AG04450 (cell line): ENCODE results near the gene LRCH1. TPM values are rescaled to one million over a fixed set of nuclear protein-coding genes. Genes with fewer than 3 reads are reported as not detected.

Experiments
- CTCF ChIA-PET: fragments of 300-600, 350-600 bp; formaldehyde crosslinking; extraction: SDS; loops from one replicate; lab custom pipeline; 2022; ENCODE audit warnings: antibody characterized with exemption, inconsistent platforms; lab: Charles Lee
- POLR2A ChIA-PET: fragments of 350-600 bp; formaldehyde crosslinking; extraction: SDS; loops from one replicate; lab custom pipeline; 2021; ENCODE audit warnings: antibody characterized with exemption, inconsistent platforms; lab: Yijun Ruan, JAX
- DNase-seq: peaks from one replicate; pipeline ENCODE4 v3.0.0-alpha.2; 2011; ENCODE audit warnings: low read depth, low spot score
- H3K27ac ChIP-seq: one replicate; pipeline ENCODE4 v1.5.1; 2012; ENCODE audit warnings: low read depth, low read length, control low read depth
- H3K27me3 ChIP-seq: one replicate; pipeline ENCODE4 v1.6.0; 2012; ENCODE audit warnings: low read length; ENCODE audit not compliant: control insufficient read depth, insufficient read depth
- H3K4me3 ChIP-seq: 2 replicates; pipeline ENCODE4 v1.5.1; 2011; ENCODE audit warnings: mild to moderate bottlenecking, low read depth, low read length, control low read depth
- H3K9me3 ChIP-seq: 2 replicates; pipeline ENCODE4 v1.5.1; 2012; ENCODE audit warnings: low read length; ENCODE audit not compliant: control insufficient read depth, insufficient read depth
- polyA plus RNA-seq: library from polyadenylated mRNA; depleted of rRNA; stranded (reverse); fragments of >200 nt; gene quantifications from 2 replicates; pipeline ENCODE4 v1.2.3, GENCODE V29; 2011
- TF ChIP-seq, protein P1 (sequence below): IDR thresholded peaks from 2 replicates; pipeline ENCODE4 v1.5.1; 2011; ENCODE audit warnings: low read depth, low read length, control low read depth, inconsistent platforms

Gene LRCH1
- polyA plus RNA-seq, 1 experiment = 17.4 TPM

- Histone ChIP-seq H3K27ac (no peak overlapping the region), H3K4me3 (no peak overlapping the region), H3K27me3 (no peaks in the 10 kb centered on the region), H3K9me3 (no peaks in the 10 kb centered on the region)
- TF ChIP-seq, protein P1, sequence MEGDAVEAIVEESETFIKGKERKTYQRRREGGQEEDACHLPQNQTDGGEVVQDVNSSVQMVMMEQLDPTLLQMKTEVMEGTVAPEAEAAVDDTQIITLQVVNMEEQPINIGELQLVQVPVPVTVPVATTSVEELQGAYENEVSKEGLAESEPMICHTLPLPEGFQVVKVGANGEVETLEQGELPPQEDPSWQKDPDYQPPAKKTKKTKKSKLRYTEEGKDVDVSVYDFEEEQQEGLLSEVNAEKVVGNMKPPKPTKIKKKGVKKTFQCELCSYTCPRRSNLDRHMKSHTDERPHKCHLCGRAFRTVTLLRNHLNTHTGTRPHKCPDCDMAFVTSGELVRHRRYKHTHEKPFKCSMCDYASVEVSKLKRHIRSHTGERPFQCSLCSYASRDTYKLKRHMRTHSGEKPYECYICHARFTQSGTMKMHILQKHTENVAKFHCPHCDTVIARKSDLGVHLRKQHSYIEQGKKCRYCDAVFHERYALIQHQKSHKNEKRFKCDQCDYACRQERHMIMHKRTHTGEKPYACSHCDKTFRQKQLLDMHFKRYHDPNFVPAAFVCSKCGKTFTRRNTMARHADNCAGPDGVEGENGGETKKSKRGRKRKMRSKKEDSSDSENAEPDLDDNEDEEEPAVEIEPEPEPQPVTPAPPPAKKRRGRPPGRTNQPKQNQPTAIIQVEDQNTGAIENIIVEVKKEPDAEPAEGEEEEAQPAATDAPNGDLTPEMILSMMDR = no peak
- no peak for DNase-seq
- CTCF ChIA-PET = no interaction called here
- POLR2A ChIA-PET = no interaction called here
These were observed 17.3 kb downstream of the LRCH1 start for GRCh38 chr13:46570273-46570672.

- Histone ChIP-seq H3K9me3 (no peaks in the 10 kb centered on the region), H3K27ac (peak overlapping the region; percentile 66), H3K4me3 (no peak overlapping the region), H3K27me3 (no peaks in the 10 kb centered on the region)
- POLR2A ChIA-PET = interaction anchor here (0.8 kb wide), 1 partner anchor 19 kb away, joined by 3 read pairs; the partner anchor contains the start of gene LRCH1
- TF ChIP-seq, protein P1 = no peak
- CTCF ChIA-PET = interaction anchor here (1.3 kb wide), 1 partner anchor 20 kb away, joined by 6 read pairs; no protein-coding TSS in a partner anchor
- peak; percentile 38 for DNase-seq
These were observed 18.4 kb downstream of the LRCH1 start for GRCh38 chr13:46571189-46571908.

DNA sequence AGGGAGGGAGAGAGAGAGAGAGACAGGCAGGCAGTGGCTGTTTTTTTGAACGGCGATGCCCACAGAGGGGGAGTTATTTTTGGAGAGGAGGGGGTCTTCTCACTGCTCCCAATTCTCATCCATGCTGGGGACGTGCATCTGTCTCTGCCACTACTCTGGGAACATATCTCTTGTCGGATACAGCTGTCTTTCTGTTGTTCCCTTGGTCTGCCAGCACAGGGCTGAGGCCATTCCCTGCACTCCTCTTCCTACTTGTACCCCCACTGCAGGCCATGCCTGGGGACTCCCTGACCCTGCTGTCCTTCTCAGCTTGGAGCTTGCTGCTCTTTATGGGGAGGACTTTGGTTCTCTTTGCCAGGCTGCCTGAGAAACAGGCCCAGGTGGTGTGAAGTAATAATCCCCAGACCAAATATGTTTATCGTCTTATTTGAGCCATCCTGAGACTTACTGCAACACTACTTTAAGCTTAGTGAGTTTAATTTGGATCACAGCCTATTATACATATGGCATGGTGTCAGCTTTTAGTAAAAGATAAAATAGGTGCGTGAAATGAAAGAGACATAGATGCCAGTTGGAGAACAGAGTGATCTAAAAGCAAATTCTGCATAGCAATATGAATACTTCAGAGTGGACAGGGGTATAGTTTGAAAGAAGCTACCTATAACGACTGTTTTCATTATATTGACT lies 19.1 kb downstream of the LRCH1 start:
- Histone ChIP-seq H3K27me3 (no peaks in the 10 kb centered on the region), H3K27ac (no peak overlapping the region), H3K9me3 (no peaks in the 10 kb centered on the region), H3K4me3 (no peak overlapping the region)
- TF ChIP-seq, protein P1 = no peak
- POLR2A ChIA-PET = interaction anchor here (0.8 kb wide), 1 partner anchor 19 kb away, joined by 3 read pairs; the partner anchor contains the start of gene LRCH1
- no peak for DNase-seq
- CTCF ChIA-PET = interaction anchor here (1.3 kb wide), 1 partner anchor 20 kb away, joined by 6 read pairs; no protein-coding TSS in a partner anchor

DNA sequence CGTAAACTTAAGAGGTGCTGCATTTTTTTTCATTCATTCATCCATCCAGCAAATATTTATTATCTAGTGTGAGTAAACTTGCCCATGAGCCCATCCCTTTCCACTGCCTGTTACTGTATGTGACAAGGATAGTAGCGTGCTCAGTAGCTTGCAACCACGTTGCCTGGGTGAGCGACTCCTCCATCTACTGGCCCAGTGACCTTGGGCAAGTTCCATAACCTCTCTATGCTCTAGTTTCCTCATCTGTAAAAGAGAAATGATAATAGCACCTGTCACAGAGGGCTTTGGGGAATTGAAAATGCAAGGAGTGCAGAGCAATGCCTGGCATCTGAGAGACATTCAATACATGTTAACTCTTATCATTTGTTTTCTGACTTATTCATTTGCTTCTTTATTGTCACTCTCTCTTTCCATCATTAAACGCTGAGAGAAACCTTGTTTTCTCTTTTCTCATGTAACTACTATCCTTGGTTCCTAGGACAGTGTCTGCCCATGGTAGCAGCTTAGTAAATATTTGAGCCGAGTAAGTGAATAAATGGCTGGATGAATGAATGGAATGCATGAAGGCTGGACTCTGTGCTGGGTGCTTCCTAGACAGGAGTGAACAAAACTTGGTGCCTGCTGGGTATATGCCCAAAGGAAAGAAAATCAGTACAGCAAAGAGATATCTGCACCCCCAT lies 19.9 kb downstream of the LRCH1 start:
- no peak for DNase-seq

More for the DNA sequence above, 19.9 kb downstream of the LRCH1 start:
- no peak overlapping the region for H3K4me3 ChIP-seq
- ChIA-PET CTCF (interaction anchor here (0.7 kb wide), 1 partner anchor 10 kb away, joined by 3 read pairs; no protein-coding TSS in a partner anchor), POLR2A (no interaction called here)
- H3K27ac ChIP-seq = no peak overlapping the region
- TF ChIP-seq, protein P1 = no peak
- no peaks in the 10 kb centered on the region for H3K9me3 ChIP-seq
- H3K27me3 ChIP-seq = no peaks in the 10 kb centered on the region
